AG04450 (cell line): ENCODE results near the gene EHBP1L1. TPM values are rescaled to one million over a fixed set of nuclear protein-coding genes. Genes with fewer than 3 reads are reported as not detected.

Source experiments
- CTCF ChIA-PET: fragments of 300-600, 350-600 bp; formaldehyde crosslinking; extraction: SDS; loops from one replicate; lab custom pipeline; 2022; ENCODE audit warnings: antibody characterized with exemption, inconsistent platforms; lab: Charles Lee
- POLR2A ChIA-PET: fragments of 350-600 bp; formaldehyde crosslinking; extraction: SDS; loops from one replicate; lab custom pipeline; 2021; ENCODE audit warnings: antibody characterized with exemption, inconsistent platforms; lab: Yijun Ruan, JAX
- DNase-seq: peaks from one replicate; pipeline ENCODE4 v3.0.0-alpha.2; 2011; ENCODE audit warnings: low read depth, low spot score
- H3K27ac ChIP-seq: one replicate; pipeline ENCODE4 v1.5.1; 2012; ENCODE audit warnings: low read depth, low read length, control low read depth
- H3K27me3 ChIP-seq: one replicate; pipeline ENCODE4 v1.6.0; 2012; ENCODE audit warnings: low read length; ENCODE audit not compliant: control insufficient read depth, insufficient read depth
- H3K4me3 ChIP-seq: 2 replicates; pipeline ENCODE4 v1.5.1; 2011; ENCODE audit warnings: mild to moderate bottlenecking, low read depth, low read length, control low read depth
- H3K9me3 ChIP-seq: 2 replicates; pipeline ENCODE4 v1.5.1; 2012; ENCODE audit warnings: low read length; ENCODE audit not compliant: control insufficient read depth, insufficient read depth
- polyA plus RNA-seq: library from polyadenylated mRNA; depleted of rRNA; stranded (reverse); fragments of >200 nt; gene quantifications from 2 replicates; pipeline ENCODE4 v1.2.3, GENCODE V29; 2011
- TF ChIP-seq, protein P1 (sequence below): IDR thresholded peaks from 2 replicates; pipeline ENCODE4 v1.5.1; 2011; ENCODE audit warnings: low read depth, low read length, control low read depth, inconsistent platforms

Gene EHBP1L1
- polyA plus RNA-seq, 1 experiment, result 11.3 TPM

- CTCF ChIA-PET, result interaction anchor here (1.4 kb wide), 1 partner anchor 195 kb away, joined by 5 read pairs; no protein-coding TSS in a partner anchor
Observed at GRCh38 chr11:65622011-65622410, 46.2 kb downstream of the EHBP1L1 start.

GRCh38 chr11:65623177-65623576, 47.3 kb downstream of the EHBP1L1 start:
- ChIA-PET CTCF (interaction anchor here (1.4 kb wide), 1 partner anchor 194 kb away, joined by 5 read pairs; no protein-coding TSS in a partner anchor), POLR2A (interaction anchor here (1.2 kb wide), 1 partner anchor 15 kb away, joined by 4 read pairs; the partner anchor contains the start of gene SIPA1)
- Histone ChIP-seq H3K27me3 (no peaks in the 10 kb centered on the region), H3K27ac (no peak overlapping the region), H3K9me3 (no peaks in the 10 kb centered on the region; the same call in 1 of the 2 replicates), H3K4me3 (no peak overlapping the region)
- TF ChIP-seq, protein P1, sequence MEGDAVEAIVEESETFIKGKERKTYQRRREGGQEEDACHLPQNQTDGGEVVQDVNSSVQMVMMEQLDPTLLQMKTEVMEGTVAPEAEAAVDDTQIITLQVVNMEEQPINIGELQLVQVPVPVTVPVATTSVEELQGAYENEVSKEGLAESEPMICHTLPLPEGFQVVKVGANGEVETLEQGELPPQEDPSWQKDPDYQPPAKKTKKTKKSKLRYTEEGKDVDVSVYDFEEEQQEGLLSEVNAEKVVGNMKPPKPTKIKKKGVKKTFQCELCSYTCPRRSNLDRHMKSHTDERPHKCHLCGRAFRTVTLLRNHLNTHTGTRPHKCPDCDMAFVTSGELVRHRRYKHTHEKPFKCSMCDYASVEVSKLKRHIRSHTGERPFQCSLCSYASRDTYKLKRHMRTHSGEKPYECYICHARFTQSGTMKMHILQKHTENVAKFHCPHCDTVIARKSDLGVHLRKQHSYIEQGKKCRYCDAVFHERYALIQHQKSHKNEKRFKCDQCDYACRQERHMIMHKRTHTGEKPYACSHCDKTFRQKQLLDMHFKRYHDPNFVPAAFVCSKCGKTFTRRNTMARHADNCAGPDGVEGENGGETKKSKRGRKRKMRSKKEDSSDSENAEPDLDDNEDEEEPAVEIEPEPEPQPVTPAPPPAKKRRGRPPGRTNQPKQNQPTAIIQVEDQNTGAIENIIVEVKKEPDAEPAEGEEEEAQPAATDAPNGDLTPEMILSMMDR, result no peak
- no peak for DNase-seq

More at GRCh38 chr11:65622011-65622410, 46.2 kb downstream of the EHBP1L1 start:
- DNase-seq, result no peak
- no peak overlapping the region for H3K27ac ChIP-seq
- H3K27me3 ChIP-seq, result no peaks in the 10 kb centered on the region
- POLR2A ChIA-PET, result interaction anchor here (0.8 to 1.2 kb wide), 2 partner anchors 16 to 250 kb away, joined by 4 to 7 read pairs; partner anchors contain the start of gene SIPA1
- TF ChIP-seq, protein P1, result no peak
- H3K4me3 ChIP-seq, result no peak overlapping the region
- H3K9me3 ChIP-seq, result no peaks in the 10 kb centered on the region; the same call in 1 of the 2 replicates

- Histone ChIP-seq H3K27me3 (no peaks in the 10 kb centered on the region), H3K27ac (no peak overlapping the region), H3K4me3 (no peak overlapping the region), H3K9me3 (no peaks in the 10 kb centered on the region; the same call in 1 of the 2 replicates)
- no peak for DNase-seq
- CTCF ChIA-PET, result no interaction called here
- POLR2A ChIA-PET, result no interaction called here
- TF ChIP-seq, protein P1, result no peak
Observed at GRCh38 chr11:65623852-65624616, 48.2 kb downstream of the EHBP1L1 start.

DNA sequence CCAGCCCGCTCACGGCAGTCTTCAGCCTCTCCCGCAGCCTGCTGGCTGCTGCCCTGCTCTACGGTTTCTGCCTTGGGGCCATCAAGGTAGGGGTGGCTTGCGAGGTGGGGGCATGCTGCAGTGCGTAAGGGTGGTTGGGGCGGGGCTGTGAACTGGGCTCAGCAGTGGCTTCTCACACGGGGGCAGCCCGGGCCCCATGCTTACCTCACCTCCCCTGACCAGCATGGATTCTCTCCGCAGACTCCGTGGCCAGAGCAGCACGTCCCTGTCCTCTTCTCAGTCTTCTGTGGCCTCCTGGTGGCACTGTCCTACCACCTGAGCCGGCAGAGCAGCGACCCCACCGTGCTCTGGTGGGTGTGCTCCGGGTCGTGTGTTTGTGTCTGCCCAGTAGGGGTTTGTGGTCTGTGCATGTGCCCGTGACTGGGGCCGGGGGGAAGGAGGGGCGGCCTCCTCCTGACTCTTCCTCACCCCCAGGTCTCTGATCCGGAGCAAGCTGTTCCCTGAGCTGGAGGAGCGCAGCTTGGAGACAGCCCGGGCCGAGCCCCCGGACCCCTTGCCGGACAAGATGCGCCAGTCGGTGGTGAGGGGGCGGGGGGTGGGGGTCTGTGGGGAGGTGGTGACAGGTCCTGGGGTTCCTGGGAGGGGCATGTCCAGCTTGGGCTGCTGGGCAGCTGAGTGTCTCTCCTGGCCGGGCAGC, 49.2 kb downstream of the EHBP1L1 start:
- Histone ChIP-seq H3K27ac (no peak overlapping the region), H3K4me3 (no peak overlapping the region), H3K27me3 (no peaks in the 10 kb centered on the region), H3K9me3 (no peaks in the 10 kb centered on the region; the same call in 1 of the 2 replicates)
- ChIA-PET POLR2A (no interaction called here), CTCF (interaction anchor here (0.9 kb wide), 1 partner anchor 12 kb away, joined by 3 read pairs; no protein-coding TSS in a partner anchor)
- DNase-seq, result no peak
- TF ChIP-seq, protein P1, result no peak
